BE2C (cell line): ENCODE results near the gene SLC2A5.
A peak's percentile ranks its signal among the peaks of the same experiment; 100 is the strongest.
"Not testable (repeated sequence)": the region's sequence is repeated elsewhere in the genome, so short reads cannot be mapped to it uniquely, and the experiment has no call there.

ENCODE experiments used
- DNase-seq: peaks from one replicate; pipeline ENCODE4 v3.0.0-alpha.2; 2020
- H3K27me3 ChIP-seq: fragments of 250-450 bp; sonication (Bioruptor Pico); 2 replicates; pipeline ENCODE4 v1.5.1; 2020; ENCODE audit warnings: mild to moderate bottlenecking
- H3K36me3 ChIP-seq: fragments of 250-450 bp; sonication (Bioruptor Pico); 2 replicates; pipeline ENCODE4 v1.5.1; 2020; ENCODE audit warnings: mild to moderate bottlenecking
- H3K4me1 ChIP-seq: fragments of 250-450 bp; sonication (Bioruptor Pico); 2 replicates; pipeline ENCODE4 v1.5.1; 2020
- H3K4me3 ChIP-seq: 2 replicates; pipeline ENCODE4 v1.5.1; 2011; ENCODE audit warnings: low read depth, low read length
- H3K9me3 ChIP-seq: fragments of 250-450 bp; sonication (Bioruptor Pico); 2 replicates; pipeline ENCODE4 v1.5.1; 2020
- TF ChIP-seq, protein P1 (sequence below): IDR thresholded peaks from 2 replicates; pipeline ENCODE4 v1.5.1; 2012; ENCODE audit warnings: mild to moderate bottlenecking, low read depth, low read length

Gene SLC2A5

DNA sequence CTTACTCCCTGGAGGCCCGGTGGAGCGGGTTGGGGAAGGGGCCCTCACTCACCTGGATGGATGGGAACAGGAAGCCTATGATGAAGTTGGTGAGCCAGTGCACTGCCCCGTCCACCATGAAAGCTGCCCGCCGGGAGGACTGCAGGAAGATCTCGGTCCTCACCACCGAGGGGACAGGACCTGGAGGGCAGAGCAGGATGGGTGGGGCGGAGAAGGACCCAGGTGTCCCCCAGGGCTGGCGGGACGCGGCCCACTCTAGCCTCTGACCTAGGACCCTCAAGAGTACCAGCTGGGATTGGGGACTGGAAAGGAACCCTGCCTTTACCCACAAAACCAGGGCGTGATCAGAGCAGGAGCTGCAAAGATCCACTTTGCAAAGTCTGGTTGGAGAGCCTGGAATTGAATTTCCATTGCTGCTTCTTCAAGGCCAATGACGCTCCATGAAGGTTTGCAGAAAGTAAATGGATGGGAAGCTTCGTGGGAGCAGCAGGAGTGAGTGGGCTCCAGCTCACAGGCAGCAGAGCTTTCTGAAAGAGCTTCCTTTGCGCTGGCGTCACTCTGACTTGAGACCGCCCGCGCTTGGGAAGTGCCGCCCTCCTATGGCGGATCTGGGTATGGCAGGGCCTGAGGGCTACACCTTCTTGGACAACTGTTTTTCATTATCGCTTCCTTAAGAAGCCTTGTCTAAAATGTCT lies 64.6 kb downstream of the SLC2A5 start:
- DNase-seq, result peak; percentile 69

DNA sequence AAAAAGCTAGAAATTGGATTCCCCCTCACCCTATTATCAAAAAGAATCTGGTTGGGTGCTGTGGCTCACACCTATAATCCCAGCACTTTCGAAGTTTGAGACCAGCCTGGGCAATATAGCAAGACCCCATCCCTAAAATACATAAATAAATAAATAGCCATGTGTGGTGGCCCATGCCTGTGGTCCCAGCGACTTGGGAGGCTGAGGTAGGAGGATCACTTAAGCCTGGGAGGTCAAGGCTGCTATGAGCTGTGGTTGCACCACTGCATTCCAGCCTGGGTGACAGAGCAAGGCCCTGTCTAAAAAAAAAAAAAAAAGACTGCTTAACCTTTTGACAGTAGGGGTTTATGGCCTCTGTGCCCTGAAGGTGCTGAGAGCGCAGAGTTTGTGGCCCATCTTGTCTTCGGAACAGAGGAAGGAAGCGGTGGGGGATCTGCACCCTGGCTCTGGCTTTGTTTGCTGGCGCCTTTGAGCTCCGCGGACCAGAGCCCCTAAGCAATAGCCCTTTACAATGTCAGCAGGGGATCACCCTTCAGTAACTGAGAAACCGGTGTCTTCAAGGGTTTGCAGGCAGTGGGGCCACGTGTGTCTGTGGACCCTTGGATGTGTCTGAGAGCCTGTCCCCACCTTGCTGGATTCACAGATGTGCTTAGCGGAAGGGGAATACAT lies 65.3 kb downstream of the SLC2A5 start:
- TF ChIP-seq, protein P1, sequence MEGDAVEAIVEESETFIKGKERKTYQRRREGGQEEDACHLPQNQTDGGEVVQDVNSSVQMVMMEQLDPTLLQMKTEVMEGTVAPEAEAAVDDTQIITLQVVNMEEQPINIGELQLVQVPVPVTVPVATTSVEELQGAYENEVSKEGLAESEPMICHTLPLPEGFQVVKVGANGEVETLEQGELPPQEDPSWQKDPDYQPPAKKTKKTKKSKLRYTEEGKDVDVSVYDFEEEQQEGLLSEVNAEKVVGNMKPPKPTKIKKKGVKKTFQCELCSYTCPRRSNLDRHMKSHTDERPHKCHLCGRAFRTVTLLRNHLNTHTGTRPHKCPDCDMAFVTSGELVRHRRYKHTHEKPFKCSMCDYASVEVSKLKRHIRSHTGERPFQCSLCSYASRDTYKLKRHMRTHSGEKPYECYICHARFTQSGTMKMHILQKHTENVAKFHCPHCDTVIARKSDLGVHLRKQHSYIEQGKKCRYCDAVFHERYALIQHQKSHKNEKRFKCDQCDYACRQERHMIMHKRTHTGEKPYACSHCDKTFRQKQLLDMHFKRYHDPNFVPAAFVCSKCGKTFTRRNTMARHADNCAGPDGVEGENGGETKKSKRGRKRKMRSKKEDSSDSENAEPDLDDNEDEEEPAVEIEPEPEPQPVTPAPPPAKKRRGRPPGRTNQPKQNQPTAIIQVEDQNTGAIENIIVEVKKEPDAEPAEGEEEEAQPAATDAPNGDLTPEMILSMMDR, result no peak
- H3K4me3 ChIP-seq, result no peak overlapping the region
- no peaks in the 10 kb centered on the region for H3K4me1 ChIP-seq
- H3K36me3 ChIP-seq, result no peaks in the 10 kb centered on the region
- H3K27me3 ChIP-seq, result no peaks in the 10 kb centered on the region
- DNase-seq, result no peak
- no peaks in the 10 kb centered on the region for H3K9me3 ChIP-seq

More for the DNA sequence above, 64.6 kb downstream of the SLC2A5 start:
- Histone ChIP-seq H3K36me3 (no peaks in the 10 kb centered on the region), H3K4me3 (no peak overlapping the region), H3K9me3 (no peaks in the 10 kb centered on the region), H3K27me3 (no peaks in the 10 kb centered on the region), H3K4me1 (no peaks in the 10 kb centered on the region)
- TF ChIP-seq, protein P1, result peak; percentile 75

DNA sequence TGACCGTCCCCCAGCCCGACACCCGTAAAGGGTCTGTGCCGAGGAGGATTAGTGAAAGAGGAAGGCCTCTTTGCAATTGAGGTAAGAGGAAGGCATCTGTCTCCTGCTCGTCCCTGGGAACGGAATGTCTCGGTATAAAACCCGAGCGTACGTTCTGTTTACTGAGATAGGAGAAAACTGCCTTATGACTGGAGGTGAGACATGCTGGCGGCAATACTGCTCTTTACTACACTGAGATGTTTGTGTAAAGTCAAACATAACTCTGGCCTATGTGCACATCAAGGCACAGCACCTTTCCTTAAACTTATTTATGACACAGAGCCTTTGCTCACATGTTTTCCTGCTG lies 67.2 kb downstream of the SLC2A5 start:
- not testable (repeated sequence) for DNase-seq, H3K9me3 ChIP-seq, H3K4me3 ChIP-seq, H3K36me3 ChIP-seq, H3K27me3 ChIP-seq, H3K4me1 ChIP-seq

DNA sequence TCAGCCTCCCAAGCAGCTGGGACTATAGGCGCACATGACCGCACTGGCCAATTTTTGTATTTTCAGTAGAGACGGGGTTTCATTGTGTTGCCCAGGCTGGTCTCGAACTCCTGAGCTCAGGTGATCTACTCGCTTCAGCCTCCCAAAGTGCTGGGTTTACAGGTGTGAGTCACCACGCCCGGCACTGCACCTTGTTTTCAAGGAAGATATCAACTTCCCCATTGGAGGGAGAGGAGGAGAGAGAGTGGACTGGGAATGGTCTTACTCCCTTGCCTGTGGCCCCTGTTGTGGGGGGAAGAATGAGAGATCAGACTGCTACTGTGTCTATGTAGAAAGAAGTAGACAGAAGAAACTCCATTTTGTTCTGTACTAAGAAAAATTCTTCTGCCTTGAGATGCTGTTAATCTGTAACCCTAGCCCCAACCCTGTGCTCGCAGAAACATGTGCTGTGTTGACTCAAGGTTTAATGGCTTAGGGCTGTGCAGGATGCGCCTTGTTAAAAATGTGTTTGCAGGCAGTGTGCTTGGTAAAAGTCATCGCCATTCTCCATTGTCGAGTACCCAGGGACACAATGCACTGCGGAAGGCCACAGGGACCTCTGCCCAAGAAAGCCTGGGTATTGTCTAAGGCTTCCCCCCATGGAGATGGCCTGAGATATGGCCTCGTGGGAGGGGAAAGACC lies 67.8 kb downstream of the SLC2A5 start:
- H3K4me1 ChIP-seq, H3K36me3 ChIP-seq, H3K9me3 ChIP-seq, DNase-seq, H3K27me3 ChIP-seq, H3K4me3 ChIP-seq: not testable (repeated sequence)

DNA sequence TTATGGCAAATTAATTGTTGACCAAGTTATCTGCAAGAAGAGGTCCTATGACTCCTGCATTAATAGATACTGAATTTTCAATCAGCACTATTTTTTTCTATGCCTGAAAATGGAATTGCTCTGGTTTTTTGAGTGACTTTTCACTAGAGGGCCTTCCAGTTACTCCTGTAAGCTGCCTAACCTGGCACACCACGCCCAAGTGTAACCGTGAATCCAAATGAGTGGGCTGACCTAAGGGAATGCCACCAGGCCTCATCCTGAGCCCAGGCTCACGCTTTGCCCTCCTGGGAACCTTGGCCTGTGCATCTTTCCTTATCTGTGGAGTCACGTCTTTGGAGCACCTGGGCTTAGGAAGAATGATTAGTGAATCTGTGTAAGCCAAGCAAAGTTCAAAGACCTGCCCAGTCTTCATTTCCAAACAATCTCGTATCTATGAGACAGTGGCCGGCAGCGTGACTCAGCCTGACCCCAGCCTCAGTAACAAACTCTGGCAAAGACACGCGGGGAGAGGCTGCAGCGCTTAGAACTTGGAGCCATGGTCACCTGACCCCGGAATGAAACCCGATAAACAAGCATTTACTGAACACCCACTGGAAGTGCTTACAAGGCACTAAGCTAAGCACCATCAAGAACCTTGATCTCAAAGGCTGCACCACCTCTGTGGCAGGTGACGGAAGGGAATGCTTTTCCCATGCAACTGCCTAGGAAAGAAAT lies 75.3 kb downstream of the SLC2A5 start:
- H3K9me3 ChIP-seq, H3K4me3 ChIP-seq, H3K4me1 ChIP-seq, H3K36me3 ChIP-seq, H3K27me3 ChIP-seq, DNase-seq: not testable (repeated sequence)

DNA sequence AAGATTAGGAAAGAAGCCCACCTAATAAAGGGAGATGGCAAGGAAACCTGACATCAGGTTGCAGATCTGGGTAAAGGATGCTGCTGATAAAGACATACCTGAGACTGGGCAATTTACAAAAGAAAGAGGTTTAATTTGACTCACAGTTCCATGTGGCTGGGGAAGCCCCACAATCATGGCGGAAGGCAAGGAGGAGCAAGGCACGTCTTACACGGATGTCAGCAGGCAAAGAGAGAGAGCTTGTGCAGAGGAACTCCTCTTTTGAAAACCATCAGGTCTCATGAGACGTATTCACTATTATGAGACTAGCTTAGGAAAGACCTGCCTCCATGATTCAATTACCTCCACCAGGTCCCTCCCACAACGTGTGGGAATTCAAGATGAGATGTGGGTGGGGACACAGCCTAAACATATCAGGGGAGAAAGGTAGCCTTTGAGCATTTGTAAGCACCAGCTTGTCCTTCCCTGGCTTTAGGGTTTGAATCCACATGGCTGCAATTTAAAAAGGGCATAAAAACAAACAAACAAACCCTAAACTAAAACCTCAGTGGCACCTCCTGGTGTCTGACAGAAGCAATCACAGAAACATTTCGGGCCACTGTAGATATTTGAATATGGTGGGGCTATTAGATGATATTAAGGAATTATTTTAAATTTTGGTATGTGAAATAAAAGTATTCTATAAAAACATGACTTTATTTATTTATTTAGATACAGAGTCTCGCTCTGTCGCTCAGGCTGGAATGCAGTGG lies 76.3 kb downstream of the SLC2A5 start:
- Histone ChIP-seq H3K27me3 (no peaks in the 10 kb centered on the region), H3K4me1 (no peaks in the 10 kb centered on the region), H3K4me3 (no peak overlapping the region), H3K36me3 (no peaks in the 10 kb centered on the region), H3K9me3 (no peaks in the 10 kb centered on the region)
- TF ChIP-seq, protein P1, result peak; percentile 21
- no peak for DNase-seq

DNA sequence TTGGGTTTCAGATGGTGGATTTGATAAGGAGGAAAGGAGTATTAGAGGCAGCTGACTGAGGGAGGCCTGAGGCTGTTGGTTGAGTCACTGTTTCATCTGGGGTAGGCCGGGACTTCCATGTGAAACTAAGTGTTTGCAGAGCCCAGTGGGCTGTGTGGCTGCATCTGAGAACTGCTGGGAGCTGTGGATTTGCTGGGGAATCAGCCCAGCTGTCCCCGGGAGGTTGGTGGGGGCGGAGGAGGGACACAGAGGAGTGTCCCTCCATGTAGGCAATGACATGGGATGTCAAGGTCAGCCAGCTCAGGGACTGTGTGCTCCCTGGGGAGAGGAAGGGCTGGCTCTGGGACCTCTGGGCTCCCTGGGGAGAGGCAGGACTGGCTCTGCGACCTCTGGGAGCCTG lies 79.6 kb downstream of the SLC2A5 start:
- Histone ChIP-seq H3K36me3 (no peaks in the 10 kb centered on the region), H3K4me3 (no peak overlapping the region), H3K27me3 (no peaks in the 10 kb centered on the region), H3K9me3 (no peaks in the 10 kb centered on the region), H3K4me1 (no peaks in the 10 kb centered on the region)
- DNase-seq, result no peak
- TF ChIP-seq, protein P1, result no peak
